Stimulated activated CD4-positive, alpha-beta T cell treated with anti-CD3 and anti-CD28 coated beads, TNF-alpha, amount 100 ng/mL, for 4 hours (primary cell): Measurements from ENCODE around the gene DIAPH2.

Source experiments
- DNase-seq, 3 experiments: peaks; one replicate each; pipeline ENCODE4 v3.0.0-alpha.2; 2020; ENCODE audit warnings: low read depth in 3 of 3

DIAPH2 gene

GRCh38 chrX:96971812-96972211 is 287.2 kb downstream of the DIAPH2 start:
- DNase-seq, result no peak

- no peak for DNase-seq
Measured at GRCh38 chrX:96978906-96979305, 294.3 kb downstream of the DIAPH2 start.

DNA sequence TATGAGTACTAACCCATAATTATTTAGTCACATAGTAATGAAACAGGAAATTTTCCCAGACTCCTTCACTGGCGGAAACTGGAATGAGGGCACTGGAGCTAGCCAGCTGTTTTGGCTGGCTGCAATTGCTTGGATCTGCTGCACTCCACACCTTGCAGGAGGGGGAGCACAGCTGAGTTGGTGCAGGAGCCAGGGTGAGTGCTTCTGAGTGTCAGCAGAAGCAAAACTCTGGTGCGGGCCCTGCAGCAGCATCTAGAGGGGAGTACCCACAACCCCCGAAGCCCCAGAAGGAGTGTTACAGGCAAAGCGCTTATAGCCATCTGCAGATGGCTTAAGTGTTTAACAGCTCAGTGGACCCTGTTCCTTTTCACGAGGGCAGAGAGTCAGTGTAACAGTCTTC is 295.1 kb downstream of the DIAPH2 start:
- no peak for DNase-seq

DNA sequence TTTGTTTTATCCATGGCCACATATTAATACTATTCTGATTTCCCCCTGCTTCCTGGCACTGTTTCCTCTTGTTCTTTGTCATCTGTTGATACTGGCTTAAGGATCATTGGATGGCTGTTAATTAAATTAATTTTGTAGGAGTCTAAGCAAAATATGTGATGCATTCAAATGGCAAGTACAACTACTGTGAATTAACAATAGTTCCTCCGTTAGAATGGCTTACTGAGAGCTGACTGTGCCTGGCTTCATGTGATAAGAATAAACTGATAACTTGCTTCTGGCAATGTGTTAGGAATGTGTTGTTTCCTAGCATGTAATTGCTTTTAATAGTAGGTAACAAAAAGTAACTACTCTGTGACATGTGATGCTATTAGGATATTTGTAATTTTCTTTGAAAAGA is 297.5 kb downstream of the DIAPH2 start:
- no peak for DNase-seq

GRCh38 chrX:96984538-96984937 is 299.9 kb downstream of the DIAPH2 start:
- DNase-seq, result no peak

- no peak for DNase-seq
Measured at GRCh38 chrX:96985046-96985445, 300.4 kb downstream of the DIAPH2 start.

- DNase-seq, result no peak
Measured at GRCh38 chrX:96987228-96987627, 302.6 kb downstream of the DIAPH2 start.

DNA sequence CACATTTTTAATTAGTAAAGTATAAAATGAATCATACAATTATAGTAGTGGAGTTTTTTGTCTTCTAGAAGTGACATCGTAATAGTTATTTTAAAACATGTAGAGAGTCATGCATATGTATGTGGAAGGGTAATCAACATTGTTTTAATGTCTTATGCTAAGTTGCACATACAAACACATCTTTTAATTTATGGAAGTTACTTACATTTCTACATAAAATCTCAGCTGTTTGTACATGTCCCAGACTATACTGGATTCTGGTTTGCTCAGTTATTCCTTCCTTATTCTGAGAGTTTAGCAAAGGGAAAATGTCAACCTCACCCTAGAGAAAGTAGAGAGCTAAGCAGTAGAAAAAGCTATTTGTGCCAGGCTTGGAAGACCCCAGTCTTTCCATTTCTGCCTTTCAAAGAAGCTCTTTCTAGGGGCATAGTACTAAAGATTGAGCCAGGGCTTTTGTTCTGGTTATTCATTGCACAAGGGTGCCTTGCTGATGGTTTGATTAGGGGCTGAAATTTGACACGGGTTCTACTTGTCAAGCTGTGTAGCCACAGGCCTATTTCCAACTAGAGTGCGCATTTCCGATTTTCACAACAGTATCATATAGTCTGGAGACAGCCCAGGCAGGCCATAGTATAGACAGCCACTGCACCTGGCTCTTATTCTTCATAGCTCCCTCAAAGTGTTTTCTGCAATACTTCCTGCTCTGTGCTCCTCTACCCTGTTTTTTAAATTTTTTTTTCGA is 305.4 kb downstream of the DIAPH2 start:
- DNase-seq, result no peak

DNA sequence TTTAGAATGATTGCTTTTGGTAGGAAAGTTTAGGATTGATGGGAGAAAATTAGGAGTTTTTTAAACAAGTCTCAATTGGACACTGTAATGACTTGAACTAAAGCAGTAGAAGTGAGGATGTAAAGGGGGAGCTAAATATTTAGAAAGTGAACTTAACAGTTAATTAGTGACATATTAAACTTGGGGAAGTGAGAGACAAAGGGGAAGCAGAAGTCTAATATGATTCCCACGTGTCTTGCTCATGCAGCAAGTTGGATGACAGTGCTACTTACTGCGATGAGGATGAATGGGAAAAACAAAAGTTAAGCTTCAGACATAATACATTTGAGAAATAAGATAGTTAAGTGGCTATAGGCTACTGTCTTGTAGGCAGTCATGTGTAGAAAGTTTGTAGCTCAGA is 309.5 kb downstream of the DIAPH2 start:
- no peak for DNase-seq

GRCh38 chrX:96997196-96997595 is 312.6 kb downstream of the DIAPH2 start:
- DNase-seq, result no peak

GRCh38 chrX:97000682-97001368 is 316.2 kb downstream of the DIAPH2 start:
- DNase-seq, result no peak

- DNase-seq, result no peak
Measured at GRCh38 chrX:97006167-97006566, 321.5 kb downstream of the DIAPH2 start.

- no peak for DNase-seq
Measured at GRCh38 chrX:97009391-97009790, 324.7 kb downstream of the DIAPH2 start.

- DNase-seq, result no peak
Measured at GRCh38 chrX:97011540-97011939, 326.9 kb downstream of the DIAPH2 start.

- no peak for DNase-seq
Measured at GRCh38 chrX:97016106-97016505, 331.5 kb downstream of the DIAPH2 start.

- no peak for DNase-seq
Measured at GRCh38 chrX:97021680-97022079, 337.0 kb downstream of the DIAPH2 start.

DNA sequence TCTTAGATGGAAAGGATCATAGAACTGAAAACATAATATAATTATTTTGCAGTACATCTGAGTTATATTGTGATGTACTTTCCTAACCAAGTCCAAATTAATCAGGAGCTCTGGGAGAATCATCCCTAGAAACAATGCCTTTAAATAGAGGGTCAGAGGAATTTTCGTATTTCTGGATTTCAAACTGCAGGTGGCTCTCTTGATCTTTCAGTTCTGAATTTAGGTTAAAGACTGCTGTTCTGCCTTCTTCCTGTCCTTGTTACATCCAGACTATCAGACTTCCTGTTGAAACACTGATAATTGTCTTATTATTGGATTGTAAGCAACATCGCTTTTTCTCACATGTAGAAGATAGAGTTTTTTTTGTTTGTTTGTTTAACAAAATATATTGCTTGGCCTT is 341.8 kb downstream of the DIAPH2 start:
- no peak for DNase-seq

- DNase-seq, result no peak
Measured at GRCh38 chrX:97027384-97027922, 342.8 kb downstream of the DIAPH2 start.

DNA sequence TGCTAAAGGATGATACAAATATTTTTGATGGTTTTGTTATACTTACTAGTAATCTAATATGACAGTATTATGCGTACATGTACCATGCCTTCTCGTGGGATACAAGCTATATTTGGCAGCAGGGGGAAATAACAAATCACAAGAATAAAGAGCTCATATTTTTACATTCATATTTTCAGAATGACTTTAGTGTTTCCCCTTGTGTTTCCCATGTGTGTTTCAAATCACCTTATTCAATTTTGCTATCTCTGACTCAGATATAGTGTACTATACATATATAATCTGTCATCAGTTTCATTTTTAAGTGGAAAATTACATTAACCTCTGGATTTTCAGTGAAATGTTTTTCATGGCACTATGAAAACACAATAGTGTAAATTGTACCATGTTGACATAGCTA is 345.8 kb downstream of the DIAPH2 start:
- no peak for DNase-seq

- DNase-seq, result no peak
Measured at GRCh38 chrX:97030947-97031346, 346.3 kb downstream of the DIAPH2 start.

DNA sequence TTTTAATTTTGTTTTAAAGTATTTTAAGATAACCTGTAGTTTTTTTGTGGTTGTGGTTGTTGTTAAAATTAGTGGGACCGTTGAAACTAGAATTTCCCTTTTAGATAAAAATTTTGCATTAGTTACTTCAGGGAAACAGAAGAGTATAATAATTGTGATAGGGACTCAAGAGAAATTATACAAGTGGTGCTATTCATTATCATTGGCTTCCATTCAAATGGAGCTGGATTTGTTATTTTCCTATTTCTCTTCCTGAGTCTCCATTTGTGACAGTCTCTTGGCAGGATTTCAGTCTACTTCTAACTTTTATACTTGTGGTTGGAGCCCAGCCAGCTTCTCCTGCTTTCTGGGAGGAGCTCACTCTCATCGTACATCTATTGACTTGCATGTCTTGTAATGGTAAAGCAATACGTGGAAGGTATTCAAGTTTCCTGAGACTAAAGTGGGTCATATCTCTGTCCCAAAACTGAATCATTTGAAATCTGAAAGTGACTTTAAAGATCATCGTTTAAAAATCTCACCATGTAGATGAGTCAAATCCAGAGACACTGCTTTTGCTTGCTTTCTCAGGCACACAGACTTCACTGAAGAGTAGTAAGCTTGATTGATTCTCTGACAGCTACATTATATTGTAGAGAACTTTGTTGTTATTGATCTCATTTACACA is 354.9 kb downstream of the DIAPH2 start:
- no peak for DNase-seq

DNA sequence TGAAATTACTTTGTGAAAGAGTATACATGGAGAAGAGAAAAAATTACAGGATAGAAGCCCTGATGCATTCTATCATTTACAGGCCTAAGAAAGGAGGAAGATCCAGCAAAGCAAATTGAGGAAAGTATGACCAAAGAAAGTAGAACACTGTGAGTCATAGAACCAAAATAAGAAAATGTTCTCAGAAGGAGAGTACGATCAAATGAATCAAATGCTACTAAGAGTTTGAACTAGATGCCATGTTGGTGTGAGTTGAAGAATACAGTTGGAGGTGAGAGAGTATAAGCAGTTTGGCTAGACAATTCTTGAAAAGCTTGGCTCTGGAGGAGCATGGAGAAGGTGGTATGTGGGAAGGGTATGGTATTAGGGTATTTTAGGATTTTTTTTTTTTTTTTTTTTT is 360.8 kb downstream of the DIAPH2 start:
- no peak for DNase-seq

DNA sequence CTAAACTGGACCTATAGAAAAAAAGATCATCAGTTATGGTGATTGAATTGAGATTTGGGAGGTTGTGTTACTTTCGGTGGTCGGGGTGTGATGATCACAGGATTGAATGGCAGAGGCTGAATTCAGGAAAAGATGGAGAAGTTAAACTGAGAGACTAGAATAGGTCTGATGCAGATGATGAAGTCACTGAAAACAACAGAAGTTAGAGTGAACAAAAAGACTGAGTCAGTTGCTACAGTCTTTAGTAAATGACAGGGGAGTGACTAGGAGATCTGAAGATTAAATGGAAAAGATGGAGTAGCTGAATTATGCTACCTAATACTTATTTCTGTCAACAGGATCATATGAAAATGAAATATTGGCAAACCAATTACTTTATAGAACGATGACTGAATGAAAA is 362.2 kb downstream of the DIAPH2 start:
- DNase-seq, result no peak
